Measurements from ENCODE around the gene CERK.
"Not testable (repeated sequence)": the region's sequence is repeated elsewhere in the genome, so short reads cannot be mapped to it uniquely, and the experiment has no call there.

The CERK gene

GRCh38 chr22:46651316-46651715 lies 86.7 kb downstream of the CERK start:
- no peak for TF ChIP-seq ZNF274 (IDR thresholded peaks at IDR 0.05; ENCODE audit: low read depth, low read length)
- no peak overlapping the region for H3K4me3 ChIP-seq (ENCODE audit: low read length)

GRCh38 chr22:46650078-46650810 lies 87.8 kb downstream of the CERK start:
- TF ChIP-seq ZNF274 (IDR thresholded peaks at IDR 0.05; ENCODE audit: low read depth, low read length) = no peak
- no peak overlapping the region for H3K4me3 ChIP-seq (ENCODE audit: low read length)

- H3K4me3 ChIP-seq (ENCODE audit: low read length) = no peak overlapping the region
- TF ChIP-seq ZNF274 (IDR thresholded peaks at IDR 0.05; ENCODE audit: low read depth, low read length) = no peak
Observed at GRCh38 chr22:46649141-46650077, 88.6 kb downstream of the CERK start.

DNA sequence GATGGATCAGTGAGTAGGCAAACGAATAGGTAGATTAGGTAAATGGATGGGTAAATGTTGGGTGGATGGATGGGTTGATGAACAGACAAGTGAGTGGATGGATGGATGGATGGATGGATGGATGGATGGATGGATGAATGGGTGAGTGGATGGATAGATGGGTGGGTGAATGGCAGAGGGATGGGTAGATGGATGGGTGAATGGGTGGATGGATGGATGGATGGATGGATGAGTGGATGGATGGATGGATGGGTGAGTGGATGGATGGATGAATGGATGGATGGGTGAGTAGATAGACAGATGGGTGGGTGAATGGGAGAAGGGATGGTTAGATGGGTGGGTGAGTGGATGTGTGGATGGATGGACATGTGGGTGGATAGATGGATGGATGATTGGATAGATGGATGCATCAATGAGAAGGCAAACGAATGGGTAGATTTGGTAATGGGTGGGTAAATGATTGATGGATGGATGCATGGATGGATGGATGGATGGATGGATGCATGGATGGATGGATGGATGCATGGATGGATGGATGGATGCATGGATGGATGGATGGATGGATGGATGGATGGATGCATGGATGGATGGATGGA lies 89.7 kb downstream of the CERK start:
- not testable (repeated sequence) for H3K4me3 ChIP-seq (ENCODE audit: low read length)

GRCh38 chr22:46646531-46647215 lies 91.4 kb downstream of the CERK start:
- no peak overlapping the region for H3K4me3 ChIP-seq (ENCODE audit: low read length)
- no peak for TF ChIP-seq ZNF274 (IDR thresholded peaks at IDR 0.05; ENCODE audit: low read depth, low read length)

DNA sequence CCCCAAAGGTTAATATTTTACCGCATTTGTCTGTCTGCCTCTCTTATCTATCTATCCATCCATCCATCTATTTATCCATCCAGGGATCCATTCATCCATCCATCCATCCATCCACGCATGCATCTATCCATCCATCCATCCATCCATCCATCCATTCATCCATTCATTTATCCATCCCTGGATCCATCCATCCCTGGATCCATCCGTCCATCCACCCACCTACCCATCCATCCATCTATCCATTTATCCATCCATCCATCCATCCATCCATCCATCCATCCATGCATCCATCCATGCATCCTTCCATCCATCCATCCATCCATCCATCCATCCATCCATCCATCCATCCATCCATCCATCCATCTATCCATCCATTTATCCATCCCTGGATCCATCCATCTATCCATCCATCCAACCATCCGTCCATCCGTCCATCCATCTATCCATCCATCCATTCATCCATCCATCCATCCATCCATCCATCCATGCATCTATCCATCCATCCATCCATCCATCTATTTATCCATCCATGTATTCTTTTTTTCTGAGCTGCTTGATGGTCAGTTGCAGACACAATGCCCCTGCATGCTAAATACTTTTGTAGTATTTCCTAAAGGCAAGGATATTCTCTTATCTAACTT lies 95.1 kb downstream of the CERK start:
- H3K4me3 ChIP-seq (ENCODE audit: low read length) = not testable (repeated sequence)

GRCh38 chr22:46641811-46642266 lies 96.2 kb downstream of the CERK start:
- TF ChIP-seq ZNF274 (IDR thresholded peaks at IDR 0.05; ENCODE audit: low read depth, low read length) = no peak
- H3K4me3 ChIP-seq (ENCODE audit: low read length) = no peak overlapping the region

DNA sequence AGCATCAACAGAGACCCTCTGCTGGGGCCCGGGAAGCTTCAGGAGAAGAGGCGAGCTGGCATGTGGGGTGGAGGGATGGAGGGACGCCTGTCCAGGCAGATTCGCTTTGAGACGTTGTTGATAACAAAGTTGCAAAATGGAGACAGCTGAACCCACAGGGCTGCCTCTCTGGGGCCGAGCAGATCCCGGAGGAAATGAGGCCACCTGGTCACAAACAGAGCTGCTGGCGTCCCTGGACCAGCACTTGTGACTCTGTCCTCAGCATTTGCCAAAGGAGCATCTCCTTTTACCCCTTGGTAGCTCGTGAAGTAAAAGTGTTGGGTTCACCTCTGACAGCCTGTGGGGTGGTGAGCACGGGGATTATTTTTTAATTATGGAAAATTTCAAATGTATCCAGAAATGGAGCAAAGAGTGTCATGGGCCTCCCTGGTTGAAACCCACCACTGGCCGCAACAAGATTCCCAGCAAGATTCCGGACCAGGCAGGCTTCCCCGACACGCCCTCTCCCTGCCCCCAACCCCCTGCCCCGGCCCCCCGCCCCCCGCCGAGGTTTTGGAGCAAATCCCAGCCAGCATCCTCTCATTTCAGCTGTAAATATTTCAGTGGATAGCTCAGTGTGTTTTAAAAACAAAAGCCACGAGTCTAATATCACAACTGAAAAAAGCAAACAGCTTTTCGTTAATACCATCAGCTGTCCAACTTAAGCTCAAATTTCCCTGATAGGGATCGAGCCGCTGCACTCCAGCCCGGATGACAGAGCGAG lies 97.6 kb downstream of the CERK start:
- no peak for TF ChIP-seq ZNF274 (IDR thresholded peaks at IDR 0.05; ENCODE audit: low read depth, low read length)
- no peak overlapping the region for H3K4me3 ChIP-seq (ENCODE audit: low read length)

DNA sequence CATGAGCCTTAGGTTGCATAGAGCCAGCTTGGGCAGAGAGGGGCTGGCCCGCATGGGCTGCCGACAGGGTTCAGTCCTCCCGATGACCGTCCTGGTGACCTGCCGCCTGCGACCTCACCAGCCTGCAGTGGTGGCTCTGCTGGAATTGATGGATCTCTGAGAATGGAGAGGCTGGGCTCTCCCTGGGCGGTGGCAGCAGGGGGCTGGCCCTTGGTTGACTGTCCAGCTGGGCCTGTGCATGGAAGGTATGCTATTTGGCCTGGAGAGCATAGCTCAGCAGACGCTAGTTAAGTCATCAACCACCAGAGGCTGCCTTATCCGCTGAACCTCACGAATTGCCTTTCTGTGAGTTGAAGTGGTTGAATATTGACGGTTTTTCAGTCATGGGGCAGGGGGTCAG lies 98.2 kb downstream of the CERK start:
- H3K4me3 ChIP-seq (ENCODE audit: low read length) = no peak overlapping the region
- no peak for TF ChIP-seq ZNF274 (IDR thresholded peaks at IDR 0.05; ENCODE audit: low read depth, low read length)

- TF ChIP-seq ZNF274 (IDR thresholded peaks at IDR 0.05; ENCODE audit: low read depth, low read length) = no peak
- H3K4me3 ChIP-seq (ENCODE audit: low read length) = no peak overlapping the region
Observed at GRCh38 chr22:46638601-46639431, 99.2 kb downstream of the CERK start.

- TF ChIP-seq ZNF274 (IDR thresholded peaks at IDR 0.05; ENCODE audit: low read depth, low read length) = no peak
- no peak overlapping the region for H3K4me3 ChIP-seq (ENCODE audit: low read length)
Observed at GRCh38 chr22:46637711-46638600, 100.1 kb downstream of the CERK start.
